ENCODE data around the gene ZBTB11. TPM values are rescaled to one million over a fixed set of nuclear protein-coding genes. Genes with fewer than 3 reads are reported as not detected.

ZBTB11 gene
- total RNA-seq, 2 donors from 2014 or later = 16.8 to 20.9 TPM

DNA sequence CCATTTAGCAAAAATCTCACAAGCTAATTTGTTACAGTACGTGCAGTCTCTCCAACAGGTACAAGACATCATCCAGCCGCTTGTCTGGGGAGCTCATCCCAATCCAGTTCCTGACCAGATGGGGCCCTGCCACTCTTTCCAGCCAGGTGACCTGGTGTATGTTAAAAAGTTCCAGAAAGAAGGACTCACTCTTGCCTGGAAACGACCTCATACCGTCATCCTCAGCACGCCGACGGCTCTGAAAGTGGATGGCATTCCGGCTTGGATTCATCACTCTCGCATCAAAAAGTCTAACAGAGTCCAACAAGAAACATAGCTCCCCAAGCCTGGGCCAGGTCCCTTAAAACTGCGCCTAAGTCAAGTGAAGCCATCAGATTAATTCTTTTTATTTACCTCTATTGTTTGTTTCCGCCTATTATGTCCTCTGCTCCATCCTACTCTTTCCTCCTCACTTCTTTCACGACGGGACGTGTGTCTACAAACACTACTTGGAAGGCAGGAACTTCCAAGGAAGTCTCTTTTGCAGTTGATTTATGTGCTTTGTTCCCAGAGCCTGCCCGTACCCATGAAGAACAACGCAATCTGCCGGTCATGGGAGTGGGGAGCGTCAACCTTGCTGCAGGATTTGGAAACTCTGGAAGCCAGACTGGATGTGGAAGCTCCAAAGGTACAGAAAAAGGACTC lies 37.5 kb downstream of the ZBTB11 start:
- DNase-seq = no peak

DNA sequence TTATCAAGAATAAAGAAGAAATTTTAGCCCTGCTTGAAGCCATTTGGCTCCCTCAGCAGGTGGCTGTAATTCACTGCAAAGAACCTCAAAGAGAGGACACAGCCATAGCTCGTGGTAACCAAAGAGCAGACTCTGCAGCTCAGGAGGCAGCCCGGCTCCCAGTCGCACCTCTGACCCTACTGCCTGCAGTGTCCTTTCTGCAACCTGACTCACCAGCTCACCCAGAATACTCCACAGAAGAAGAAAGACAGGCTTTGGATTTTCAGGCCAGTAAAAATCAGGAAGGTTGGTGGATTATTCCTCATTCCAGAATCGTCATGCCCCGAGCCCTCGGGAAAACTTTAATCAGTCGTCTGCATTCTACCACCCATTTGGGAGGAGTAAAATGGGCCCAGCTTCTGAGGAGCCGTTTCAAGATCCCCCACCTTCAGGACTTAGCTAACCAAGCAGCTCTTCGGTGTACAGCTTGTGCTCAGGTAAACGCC lies 38.6 kb downstream of the ZBTB11 start:
- Histone ChIP-seq H3K4me3 (ENCODE audit: low read length) (no peak overlapping the region), H3K9ac (ENCODE audit: extremely low read depth, low read length, poor library complexity, severe bottlenecking) (no peak overlapping the region), H3K9me3 (ENCODE audit: control insufficient read depth, low read length) (no peaks in the 10 kb centered on the region), H3K36me3 (ENCODE audit: control insufficient read depth, insufficient read depth, low read length) (no peaks in the 10 kb centered on the region), H3K27me3 (ENCODE audit: control insufficient read depth, insufficient read depth, low read length, poor library complexity, severe bottlenecking) (no peaks in the 10 kb centered on the region), H3K27ac (ENCODE audit: low read depth, low read length) (no peak overlapping the region), H3K4me1 (ENCODE audit: control insufficient read depth, insufficient read depth, low read length) (peaks cover 37% of the 10 kb centered on the region)
- peaks cover 59% of the 10 kb centered on the region for H3K4me1 Mint-ChIP-seq
- DNase-seq = peak; percentile 83
- TF ChIP-seq CTCF (conservative IDR thresholded peaks at IDR 0.05) = peak; percentile 40
- H3K36me3 Mint-ChIP-seq (ENCODE audit: low read depth) = peaks cover 11% of the 10 kb centered on the region
- H3K27ac Mint-ChIP-seq = peak overlapping the region; percentile 90
- H3K4me3 Mint-ChIP-seq = no peak overlapping the region
- WGBS, 2 experiments (ENCODE audit: insufficient coverage in 1 of 2, insufficient read length in 1 of 2) = 71 to 74% methylated on average over 4 to 10 of the region's 10 CpGs
- no peaks in the 10 kb centered on the region for H3K27me3 Mint-ChIP-seq (ENCODE audit: insufficient read depth)
- H3K9me3 Mint-ChIP-seq = no peaks in the 10 kb centered on the region

More for the DNA sequence above, 37.5 kb downstream of the ZBTB11 start:
- TF ChIP-seq CTCF (conservative IDR thresholded peaks at IDR 0.05) = no peak
- Histone ChIP-seq H3K36me3 (ENCODE audit: control insufficient read depth, insufficient read depth, low read length) (no peaks in the 10 kb centered on the region), H3K27me3 (ENCODE audit: control insufficient read depth, insufficient read depth, low read length, poor library complexity, severe bottlenecking) (no peaks in the 10 kb centered on the region), H3K4me3 (ENCODE audit: low read length) (no peak overlapping the region), H3K4me1 (ENCODE audit: control insufficient read depth, insufficient read depth, low read length) (peaks cover 37% of the 10 kb centered on the region), H3K9ac (ENCODE audit: extremely low read depth, low read length, poor library complexity, severe bottlenecking) (no peak overlapping the region), H3K9me3 (ENCODE audit: control insufficient read depth, low read length) (no peaks in the 10 kb centered on the region), H3K27ac (ENCODE audit: low read depth, low read length) (no peak overlapping the region)
- no peaks in the 10 kb centered on the region for H3K9me3 Mint-ChIP-seq
- 91% methylated on average over 18 of the region's 18 CpGs; no CpG with 5 or more reads in 1 of the 2 experiments for WGBS, 2 experiments (ENCODE audit: insufficient coverage in 1 of 2, insufficient read length in 1 of 2)
- peaks cover 8% of the 10 kb centered on the region for H3K36me3 Mint-ChIP-seq (ENCODE audit: low read depth)
- peaks cover 65% of the 10 kb centered on the region for H3K4me1 Mint-ChIP-seq
- no peaks in the 10 kb centered on the region for H3K27me3 Mint-ChIP-seq (ENCODE audit: insufficient read depth)
- H3K4me3 Mint-ChIP-seq = no peak overlapping the region
- H3K27ac Mint-ChIP-seq = no peak overlapping the region

DNA sequence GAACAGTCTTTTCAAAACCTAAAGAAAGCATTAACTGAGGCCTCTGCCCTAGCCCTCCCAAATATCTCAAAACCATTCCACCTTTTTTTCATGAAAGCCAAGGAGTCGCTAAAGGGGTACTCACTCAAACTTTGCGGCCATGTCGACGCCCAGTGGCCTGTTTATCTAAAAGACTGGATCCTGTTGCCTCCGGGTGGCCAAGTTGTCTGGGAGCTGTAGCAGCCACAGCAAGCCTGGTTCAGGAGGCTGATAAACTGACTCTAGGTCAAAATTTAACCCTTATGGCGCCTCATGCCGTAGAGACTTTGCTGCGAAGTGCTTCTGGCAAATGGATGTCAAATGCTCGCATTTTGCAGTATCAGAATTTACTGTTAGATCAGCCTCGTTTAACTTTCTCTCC lies 39.5 kb downstream of the ZBTB11 start:
- Mint-ChIP-seq H3K27ac (peak overlapping the region; percentile 90), H3K36me3 (ENCODE audit: low read depth) (peaks cover 11% of the 10 kb centered on the region), H3K9me3 (no peaks in the 10 kb centered on the region), H3K4me3 (peak overlapping the region; percentile 21), H3K27me3 (ENCODE audit: insufficient read depth) (no peaks in the 10 kb centered on the region), H3K4me1 (peaks cover 56% of the 10 kb centered on the region)
- H3K4me3 ChIP-seq (ENCODE audit: low read length) = no peak overlapping the region
- no peaks in the 10 kb centered on the region for H3K9me3 ChIP-seq (ENCODE audit: control insufficient read depth, low read length)
- peaks cover 37% of the 10 kb centered on the region for H3K4me1 ChIP-seq (ENCODE audit: control insufficient read depth, insufficient read depth, low read length)
- H3K27ac ChIP-seq (ENCODE audit: low read depth, low read length) = no peak overlapping the region
- TF ChIP-seq CTCF (conservative IDR thresholded peaks at IDR 0.05) = no peak
- no peaks in the 10 kb centered on the region for H3K27me3 ChIP-seq (ENCODE audit: control insufficient read depth, insufficient read depth, low read length, poor library complexity, severe bottlenecking)
- DNase-seq = no peak
- no peaks in the 10 kb centered on the region for H3K36me3 ChIP-seq (ENCODE audit: control insufficient read depth, insufficient read depth, low read length)
- H3K9ac ChIP-seq (ENCODE audit: extremely low read depth, low read length, poor library complexity, severe bottlenecking) = no peak overlapping the region
- 90 to 94% methylated on average over 10 of the region's 10 CpGs for WGBS, 2 experiments (ENCODE audit: insufficient coverage in 1 of 2, insufficient read length in 1 of 2)

Measured in endodermal cell (in vitro differentiated cells).